WTC11 (cell line): ENCODE data around the gene INO80B. TPM values are rescaled to one million over a fixed set of nuclear protein-coding genes. Genes with fewer than 3 reads are reported as not detected.

Experiments
- ATAC-seq: fragments of 200-7000 bp; cut with Tn5 transposase; 2 replicates; pipeline ENCODE4 v1.10.0; 2021; ENCODE audit warnings: mild to moderate bottlenecking, moderate library complexity
- CTCF ChIA-PET: fragments of 300-600 bp; sonication (Branson Sonifier 250); formaldehyde crosslinking; loops from one replicate; lab custom pipeline; 2021; ENCODE audit warnings: antibody characterized with exemption; lab: Charles Lee
- POLR2A ChIA-PET: fragments of 350-600 bp; sonication (Branson Sonifier 250); formaldehyde crosslinking; loops from one replicate; lab custom pipeline; 2021; ENCODE audit warnings: antibody characterized with exemption; lab: Charles Lee
- DNase-seq: peaks from one replicate; pipeline ENCODE4 v3.0.0; 2021; ENCODE audit warnings: low spot score
- H3K27ac Mint-ChIP-seq: 2 replicates; pipeline ENCODE4 v1.8.0; 2021; ENCODE audit warnings: mixed read lengths
- H3K27me3 Mint-ChIP-seq: 2 replicates; pipeline ENCODE4 v1.8.0; 2021; ENCODE audit warnings: low read depth, mild to moderate bottlenecking, moderate library complexity, mixed read lengths
- H3K36me3 Mint-ChIP-seq: 2 replicates; pipeline ENCODE4 v1.8.0; 2021; ENCODE audit warnings: mixed read lengths
- H3K4me1 Mint-ChIP-seq: 2 replicates; pipeline ENCODE4 v1.8.0; 2022; ENCODE audit warnings: mixed read lengths
- H3K4me3 Mint-ChIP-seq: 2 replicates; pipeline ENCODE4 v1.8.0; 2021; ENCODE audit warnings: mild to moderate bottlenecking, moderate library complexity, mixed read lengths
- H3K9me3 Mint-ChIP-seq: 2 replicates; pipeline ENCODE4 v1.8.0; 2021; ENCODE audit warnings: mixed read lengths
- EMX1 ChIP-seq: fragments of 250-450 bp; sonication (Bioruptor Pico); IDR thresholded peaks from 2 replicates; pipeline ENCODE4 v1.8.0; 2021; ENCODE audit warnings: mild to moderate bottlenecking
- ESRRA ChIP-seq: sonication (generic); formaldehyde crosslinking; IDR thresholded peaks from 2 replicates; pipeline ENCODE4 v1.8.1; 2022; ENCODE audit warnings: mild to moderate bottlenecking, missing genetic modification reagents, borderline replicate concordance
- IRF1 ChIP-seq: sonication (generic); formaldehyde crosslinking; IDR thresholded peaks from 2 replicates; pipeline ENCODE4 v1.8.0; 2023; ENCODE audit warnings: missing genetic modification reagents
- PRRX2 ChIP-seq: fragments of 250-450 bp; sonication (Bioruptor Pico); IDR thresholded peaks from 2 replicates; pipeline ENCODE4 v1.8.0; 2021; ENCODE audit warnings: mild to moderate bottlenecking
- STAT6 ChIP-seq: sonication (generic); formaldehyde crosslinking; conservative IDR thresholded peaks from 2 replicates; pipeline ENCODE4 v1.8.1; 2023; ENCODE audit warnings: mild to moderate bottlenecking, low read depth, missing genetic modification reagents, moderate library complexity
- ZNF317 ChIP-seq: sonication (generic); formaldehyde crosslinking; IDR thresholded peaks from 2 replicates; pipeline ENCODE4 v1.8.1; 2023; ENCODE audit warnings: low read depth, mild to moderate bottlenecking, moderate library complexity, missing genetic modification reagents, borderline replicate concordance
- total RNA-seq: library from RNA; stranded (reverse); gene quantifications from 3 replicates; pipeline ENCODE4 v1.2.3, GENCODE V29; 2021
- TF ChIP-seq, protein P1 (sequence below): sonication (generic); formaldehyde crosslinking; IDR thresholded peaks from 2 replicates; pipeline ENCODE4 v1.8.0; 2022; ENCODE audit warnings: missing genetic modification reagents

INO80B gene
- total RNA-seq, 1 experiment from 2014 or later, result 20.2 TPM

GRCh38 chr2:74413001-74413698 is 41.7 kb upstream of the INO80B start:
- Mint-ChIP-seq H3K27ac (no peak overlapping the region), H3K4me3 (no peak overlapping the region)

DNA sequence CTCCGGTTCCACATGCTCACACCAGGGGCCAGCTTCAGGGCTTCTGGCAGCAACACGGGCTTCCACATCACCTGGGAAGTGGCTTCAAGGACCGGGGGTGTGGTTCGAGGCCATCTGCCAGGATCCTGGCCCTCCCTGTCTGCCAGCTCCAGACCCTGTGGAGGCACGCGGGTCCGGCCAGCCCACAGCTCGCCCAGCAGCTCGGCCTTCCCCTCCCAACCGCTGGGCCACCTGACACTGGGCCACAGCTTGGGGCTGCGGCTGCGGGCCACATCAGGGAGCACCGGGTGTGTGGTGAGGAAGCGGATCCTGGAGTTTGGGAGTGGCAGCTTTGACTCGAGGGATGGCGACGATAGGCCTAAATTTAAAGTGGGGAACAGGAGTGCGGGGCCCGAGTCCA is 40.4 kb upstream of the INO80B start:
- POLR2A ChIA-PET, result interaction anchor here (0.5 to 1.3 kb wide), 3 partner anchors 22 to 172 kb away, joined by 3 to 10 read pairs (median 3); no protein-coding TSS in a partner anchor
- Mint-ChIP-seq H3K27me3 (peaks cover 66% of the 10 kb centered on the region), H3K4me3 (peak overlapping the region; percentile 63), H3K4me1 (peaks cover 13% of the 10 kb centered on the region), H3K36me3 (no peaks in the 10 kb centered on the region), H3K27ac (no peak overlapping the region), H3K9me3 (no peaks in the 10 kb centered on the region)
- CTCF ChIA-PET, result interaction anchor here (0.7 to 2.5 kb wide), 5 partner anchors 10 to 80 kb away, joined by 3 to 14 read pairs (median 4); partner anchors contain the start of gene WBP1
- ATAC-seq (peak; percentile 44), DNase-seq (peak; percentile 33)
- TF ChIP-seq, protein P1, sequence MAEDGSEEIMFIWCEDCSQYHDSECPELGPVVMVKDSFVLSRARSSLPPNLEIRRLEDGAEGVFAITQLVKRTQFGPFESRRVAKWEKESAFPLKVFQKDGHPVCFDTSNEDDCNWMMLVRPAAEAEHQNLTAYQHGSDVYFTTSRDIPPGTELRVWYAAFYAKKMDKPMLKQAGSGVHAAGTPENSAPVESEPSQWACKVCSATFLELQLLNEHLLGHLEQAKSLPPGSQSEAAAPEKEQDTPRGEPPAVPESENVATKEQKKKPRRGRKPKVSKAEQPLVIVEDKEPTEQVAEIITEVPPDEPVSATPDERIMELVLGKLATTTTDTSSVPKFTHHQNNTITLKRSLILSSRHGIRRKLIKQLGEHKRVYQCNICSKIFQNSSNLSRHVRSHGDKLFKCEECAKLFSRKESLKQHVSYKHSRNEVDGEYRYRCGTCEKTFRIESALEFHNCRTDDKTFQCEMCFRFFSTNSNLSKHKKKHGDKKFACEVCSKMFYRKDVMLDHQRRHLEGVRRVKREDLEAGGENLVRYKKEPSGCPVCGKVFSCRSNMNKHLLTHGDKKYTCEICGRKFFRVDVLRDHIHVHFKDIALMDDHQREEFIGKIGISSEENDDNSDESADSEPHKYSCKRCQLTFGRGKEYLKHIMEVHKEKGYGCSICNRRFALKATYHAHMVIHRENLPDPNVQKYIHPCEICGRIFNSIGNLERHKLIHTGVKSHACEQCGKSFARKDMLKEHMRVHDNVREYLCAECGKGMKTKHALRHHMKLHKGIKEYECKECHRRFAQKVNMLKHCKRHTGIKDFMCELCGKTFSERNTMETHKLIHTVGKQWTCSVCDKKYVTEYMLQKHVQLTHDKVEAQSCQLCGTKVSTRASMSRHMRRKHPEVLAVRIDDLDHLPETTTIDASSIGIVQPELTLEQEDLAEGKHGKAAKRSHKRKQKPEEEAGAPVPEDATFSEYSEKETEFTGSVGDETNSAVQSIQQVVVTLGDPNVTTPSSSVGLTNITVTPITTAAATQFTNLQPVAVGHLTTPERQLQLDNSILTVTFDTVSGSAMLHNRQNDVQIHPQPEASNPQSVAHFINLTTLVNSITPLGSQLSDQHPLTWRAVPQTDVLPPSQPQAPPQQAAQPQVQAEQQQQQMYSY (CRISPR knock-in tag), result peak; percentile 25; the same call in 1 of the 2 replicates
- no peak for TF ChIP-seq STAT6 (CRISPR knock-in tag)

More at GRCh38 chr2:74413001-74413698, 41.7 kb upstream of the INO80B start:
- H3K9me3 Mint-ChIP-seq, result no peaks in the 10 kb centered on the region
- no peak for ATAC-seq
- no peak for TF ChIP-seq PRRX2 (CRISPR knock-in tag)
- TF ChIP-seq IRF1 (CRISPR knock-in tag), result no peak
- TF ChIP-seq EMX1 (CRISPR knock-in tag), result no peak
- TF ChIP-seq, all 79 proteins: peak for 0
- POLR2A ChIA-PET, result no interaction called here
- Mint-ChIP-seq H3K4me1 (peaks cover 13% of the 10 kb centered on the region), H3K36me3 (no peaks in the 10 kb centered on the region), H3K27me3 (peaks cover 64% of the 10 kb centered on the region)
- DNase-seq, result no peak
- CTCF ChIA-PET, result interaction anchor here (2.3 kb wide), 1 partner anchor 21 kb away, joined by 10 read pairs; no protein-coding TSS in a partner anchor

GRCh38 chr2:74414881-74415761 is 39.8 kb upstream of the INO80B start:
- no peak overlapping the region; the same call in 1 of the 2 replicates for H3K27ac Mint-ChIP-seq
- peaks cover 70% of the 10 kb centered on the region for H3K27me3 Mint-ChIP-seq
- no peaks in the 10 kb centered on the region for H3K9me3 Mint-ChIP-seq
- TF ChIP-seq ESRRA (no peak), ZNF317 (CRISPR knock-in tag) (peak; percentile 34; the same call in 1 of the 2 replicates)
- no peaks in the 10 kb centered on the region for H3K36me3 Mint-ChIP-seq
- peak; percentile 62 for DNase-seq
- peak; percentile 64 for ATAC-seq
- peaks cover 13% of the 10 kb centered on the region for H3K4me1 Mint-ChIP-seq
- ChIA-PET CTCF (interaction anchor here (0.7 to 2.5 kb wide), 8 partner anchors 9 to 80 kb away, joined by 3 to 14 read pairs (median 4); partner anchors contain the start of gene WBP1), POLR2A (interaction anchor here (1.1 to 1.3 kb wide), 3 partner anchors 23 to 41 kb away, joined by 3 to 10 read pairs (median 3); no protein-coding TSS in a partner anchor)
- peak overlapping the region; percentile 63 for H3K4me3 Mint-ChIP-seq
